CD14-positive monocyte (primary cell): ENCODE measurements around the gene APOBEC4. TPM values are rescaled to one million over a fixed set of nuclear protein-coding genes. Genes with fewer than 3 reads are reported as not detected.
"Not testable (repeated sequence)": the region's sequence is repeated elsewhere in the genome, so short reads cannot be mapped to it uniquely, and the experiment has no call there.

Experiments
- DNase-seq, 3 donors: peaks; one replicate each; pipeline ENCODE4 v3.0.0-alpha.2; 2011 to 2022
- H2AFZ ChIP-seq: 2 replicates; pipeline ENCODE4 v1.6.0; 2012; ENCODE audit warnings: mild to moderate bottlenecking, low read depth, low read length, inconsistent platforms; ENCODE audit not compliant: insufficient read depth, poor library complexity, severe bottlenecking
- H3K27ac ChIP-seq, 2 donors: 1 replicate in 1 of 2; 2 replicates in 1 of 2; pipeline ENCODE4 v1.5.1; 2012 to 2013; ENCODE audit warnings: low read length in 2 of 2, control low read depth in 1 of 2, inconsistent platforms in 1 of 2, low read depth in 1 of 2, mild to moderate bottlenecking in 1 of 2
- H3K27me3 ChIP-seq, 2 donors: one replicate each; pipeline versions ENCODE4 v1.6.0 to v1.6.1; 2011 to 2013; ENCODE audit warnings: low read length in 2 of 2; ENCODE audit not compliant: control insufficient read depth in 2 of 2, insufficient read depth in 2 of 2
- H3K36me3 ChIP-seq, 2 donors: replicated peaks in 1 of 2; 1 replicate in 1 of 2; 2 replicates in 1 of 2; pipeline versions ENCODE4 v1.5.1 to v1.6.1; 2012 to 2013; ENCODE audit warnings: low read length in 2 of 2, control low read depth in 1 of 2, inconsistent platforms in 1 of 2, mild to moderate bottlenecking in 1 of 2; ENCODE audit not compliant: insufficient read depth in 2 of 2, control insufficient read depth in 1 of 2
- H3K4me1 ChIP-seq, 2 donors: 1 replicate in 1 of 2; 2 replicates in 1 of 2; pipeline versions ENCODE4 v1.5.1 to v1.6.1; 2012 to 2013; ENCODE audit warnings: low read length in 2 of 2, control low read depth in 1 of 2, inconsistent platforms in 1 of 2, mild to moderate bottlenecking in 1 of 2, moderate library complexity in 1 of 2; ENCODE audit not compliant: insufficient read depth in 2 of 2, control insufficient read depth in 1 of 2
- H3K4me2 ChIP-seq: replicated peaks from 2 replicates; pipeline ENCODE3; 2012; ENCODE audit warnings: low read length, moderate library complexity, mild to moderate bottlenecking; ENCODE audit not compliant: poor library complexity, severe bottlenecking; ENCODE audit errors: extremely low read depth
- H3K4me3 ChIP-seq, 3 experiments: fragments of 200-600 bp in 1 of 3; sonication (generic) in 1 of 3; replicated peaks in 1 of 3; 1 replicate in 2 of 3; 2 replicates in 1 of 3; pipeline ENCODE4 v1.5.1; 2011 to 2013; ENCODE audit warnings: low read length in 3 of 3, mild to moderate bottlenecking in 3 of 3, control low read depth in 2 of 3, low read depth in 2 of 3, inconsistent platforms in 1 of 3, moderate library complexity in 1 of 3
- H3K79me2 ChIP-seq: 2 replicates; pipeline ENCODE4 v1.6.0; 2012; ENCODE audit warnings: mild to moderate bottlenecking, control low read depth, inconsistent platforms, low read length, moderate library complexity; ENCODE audit not compliant: insufficient read depth
- H3K9ac ChIP-seq: 2 replicates; pipeline ENCODE4 v1.6.0; 2017; ENCODE audit warnings: low read length, mild to moderate bottlenecking; ENCODE audit not compliant: insufficient read depth, poor library complexity, severe bottlenecking
- H3K9me3 ChIP-seq, 2 donors: replicated peaks in 1 of 2; 1 replicate in 1 of 2; 2 replicates in 1 of 2; pipeline versions ENCODE4 v1.5.1 to v1.6.1; 2012 to 2013; ENCODE audit warnings: low read length in 2 of 2, control low read depth in 1 of 2; ENCODE audit not compliant: control insufficient read depth in 1 of 2, insufficient read depth in 1 of 2
- H4K20me1 ChIP-seq: 2 replicates; pipeline ENCODE4 v1.6.0; 2012; ENCODE audit warnings: mild to moderate bottlenecking, low read length, control low read depth, moderate library complexity; ENCODE audit not compliant: insufficient read depth
- H3K27ac Mint-ChIP-seq, 7 donors: one replicate each; pipeline ENCODE4 v1.8.0; 2020; ENCODE audit warnings: mild to moderate bottlenecking in 7 of 7, mixed read lengths in 7 of 7, moderate library complexity in 6 of 7, inconsistent platforms in 2 of 7
- H3K27me3 Mint-ChIP-seq, 3 donors: one replicate each; pipeline ENCODE4 v1.8.0; 2021 to 2022; ENCODE audit warnings: low read depth in 3 of 3, mild to moderate bottlenecking in 3 of 3, mixed read lengths in 3 of 3, moderate library complexity in 3 of 3, inconsistent platforms in 1 of 3
- H3K36me3 Mint-ChIP-seq, 2 donors: one replicate each; pipeline ENCODE4 v1.8.0; 2020; ENCODE audit warnings: mixed read lengths in 2 of 2, inconsistent platforms in 1 of 2, mild to moderate bottlenecking in 1 of 2
- H3K4me1 Mint-ChIP-seq: one replicate; pipeline ENCODE4 v1.8.0; 2020; ENCODE audit warnings: mild to moderate bottlenecking, mixed read lengths
- H3K4me3 Mint-ChIP-seq, 2 donors: one replicate each; pipeline ENCODE4 v1.8.0; 2020; ENCODE audit warnings: mild to moderate bottlenecking in 2 of 2, mixed read lengths in 2 of 2, moderate library complexity in 1 of 2
- H3K9me3 Mint-ChIP-seq, 7 donors: one replicate each; pipeline ENCODE4 v1.8.0; 2020 to 2022; ENCODE audit warnings: mixed read lengths in 7 of 7, mild to moderate bottlenecking in 6 of 7, moderate library complexity in 6 of 7, inconsistent platforms in 2 of 7
- WGBS: methylation state at CpG from one replicate; pipeline ENCODE4 v1.1.5; 2013; ENCODE audit warnings: missing lambda C conversion rate; ENCODE audit not compliant: insufficient coverage; 5-methylcytosine and 5-hydroxymethylcytosine counted together
- intact Hi-C, 2 donors: fragments of 100-400 bp; cut with micrococcal nuclease; formaldehyde crosslinking; loops; one replicate each; pipeline versions ENCODE4 v1.15.0 to v1.15.1; 2023
- polyA plus RNA-seq, 3 donors: library from polyadenylated mRNA; depleted of rRNA in 1 of 3; unstranded in 2 of 3; stranded (reverse) in 1 of 3; fragments of 300-500 nt in 2 of 3; fragments of >200 nt in 1 of 3; fragmentation: Illumina TruSeq in 2 of 3; gene quantifications; 1 replicate in 2 of 3; 2 replicates in 1 of 3; pipeline ENCODE4 v1.2.3, GENCODE V29; 2012 to 2021
- TF ChIP-seq, protein P1 (sequence below): fragments of 200-600 bp; IDR thresholded peaks from one replicate; pipeline ENCODE4 v1.8.0; 2022; ENCODE audit warnings: antibody characterized with exemption, mild to moderate bottlenecking

The APOBEC4 gene
- polyA plus RNA-seq, 3 donors, result not detected

DNA sequence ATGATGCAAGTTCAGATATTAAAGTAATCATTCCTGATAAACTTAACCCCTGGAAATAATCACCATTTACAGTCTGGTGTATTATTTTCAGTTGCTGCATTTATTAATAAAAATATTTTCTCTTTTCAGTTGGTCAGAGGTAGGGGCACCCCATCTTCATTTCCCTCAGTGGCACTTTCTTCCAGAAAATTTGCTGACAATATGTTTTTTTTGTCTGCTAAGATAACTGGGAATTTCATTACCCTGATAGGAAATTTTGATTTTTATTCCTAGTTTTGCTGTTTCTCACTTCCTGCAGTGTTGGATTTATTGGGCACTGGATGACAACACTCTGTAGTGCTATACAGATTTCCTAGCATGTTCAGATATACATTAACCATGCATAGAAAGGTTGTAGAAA is 33.1 kb upstream of the APOBEC4 start:
- H2AFZ ChIP-seq, result no peak overlapping the region
- Mint-ChIP-seq H3K4me1 (no peaks in the 10 kb centered on the region), H3K36me3 (no peaks in the 10 kb centered on the region), H3K27ac (no peak overlapping the region), H3K9me3 (no peaks in the 10 kb centered on the region), H3K4me3 (no peak overlapping the region), H3K27me3 (peaks cover 0 to 9% (median 0%) of the 10 kb centered on the region in 3 donors)
- no peak overlapping the region for H3K4me2 ChIP-seq
- no peak overlapping the region for H3K9ac ChIP-seq
- H4K20me1 ChIP-seq, result no peaks in the 10 kb centered on the region
- TF ChIP-seq, protein P1, sequence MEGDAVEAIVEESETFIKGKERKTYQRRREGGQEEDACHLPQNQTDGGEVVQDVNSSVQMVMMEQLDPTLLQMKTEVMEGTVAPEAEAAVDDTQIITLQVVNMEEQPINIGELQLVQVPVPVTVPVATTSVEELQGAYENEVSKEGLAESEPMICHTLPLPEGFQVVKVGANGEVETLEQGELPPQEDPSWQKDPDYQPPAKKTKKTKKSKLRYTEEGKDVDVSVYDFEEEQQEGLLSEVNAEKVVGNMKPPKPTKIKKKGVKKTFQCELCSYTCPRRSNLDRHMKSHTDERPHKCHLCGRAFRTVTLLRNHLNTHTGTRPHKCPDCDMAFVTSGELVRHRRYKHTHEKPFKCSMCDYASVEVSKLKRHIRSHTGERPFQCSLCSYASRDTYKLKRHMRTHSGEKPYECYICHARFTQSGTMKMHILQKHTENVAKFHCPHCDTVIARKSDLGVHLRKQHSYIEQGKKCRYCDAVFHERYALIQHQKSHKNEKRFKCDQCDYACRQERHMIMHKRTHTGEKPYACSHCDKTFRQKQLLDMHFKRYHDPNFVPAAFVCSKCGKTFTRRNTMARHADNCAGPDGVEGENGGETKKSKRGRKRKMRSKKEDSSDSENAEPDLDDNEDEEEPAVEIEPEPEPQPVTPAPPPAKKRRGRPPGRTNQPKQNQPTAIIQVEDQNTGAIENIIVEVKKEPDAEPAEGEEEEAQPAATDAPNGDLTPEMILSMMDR, result no peak
- intact Hi-C loops, result no loop called here
- no peak overlapping the region for H3K4me3 ChIP-seq
- no peaks in the 10 kb centered on the region for H3K36me3 ChIP-seq
- H3K4me1 ChIP-seq, result no peaks in the 10 kb centered on the region
- H3K9me3 ChIP-seq, result no peaks in the 10 kb centered on the region
- no peaks in the 10 kb centered on the region for H3K79me2 ChIP-seq
- H3K27me3 ChIP-seq, result no peaks in the 10 kb centered on the region
- H3K27ac ChIP-seq, result no peak overlapping the region
- no peak for DNase-seq

DNA sequence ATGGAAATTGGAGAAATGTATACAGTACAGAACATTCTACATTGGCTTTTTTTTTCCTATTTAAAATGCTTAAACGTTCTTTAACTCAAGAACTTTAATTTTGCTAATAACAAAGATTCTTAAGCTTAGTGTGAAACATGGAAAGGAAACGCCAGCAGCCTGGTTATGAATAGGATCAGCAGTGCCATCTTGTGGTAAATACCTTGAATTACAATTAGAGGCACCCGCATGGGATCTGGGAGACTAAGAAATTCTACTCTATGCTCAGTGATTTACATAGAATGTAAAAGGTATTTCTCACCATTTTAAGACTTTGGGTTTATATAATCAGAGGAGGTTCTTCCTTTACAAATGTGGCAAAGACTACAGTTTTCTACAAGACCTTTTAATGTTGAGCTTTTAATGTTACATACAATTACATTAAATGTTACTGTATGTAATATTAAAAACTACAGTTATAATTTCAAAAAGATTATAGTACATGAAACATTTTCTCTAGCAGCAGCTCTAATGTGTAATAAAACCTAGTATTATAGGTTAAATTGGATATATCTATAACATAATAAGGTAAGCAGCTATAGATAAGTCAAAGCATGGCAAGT is 32.1 kb upstream of the APOBEC4 start:
- Mint-ChIP-seq H3K27me3 (peaks cover 0 to 9% (median 0%) of the 10 kb centered on the region in 3 donors), H3K9me3 (no peaks in the 10 kb centered on the region), H3K4me1 (no peaks in the 10 kb centered on the region), H3K27ac (no peak overlapping the region), H3K4me3 (no peak overlapping the region), H3K36me3 (no peaks in the 10 kb centered on the region)
- H3K27ac ChIP-seq, result no peak overlapping the region
- TF ChIP-seq, protein P1, result peak; percentile 87
- H3K27me3 ChIP-seq, result no peaks in the 10 kb centered on the region
- no peaks in the 10 kb centered on the region for H3K79me2 ChIP-seq
- H3K36me3 ChIP-seq, result no peaks in the 10 kb centered on the region
- no peak overlapping the region for H2AFZ ChIP-seq
- no peak overlapping the region for H3K4me2 ChIP-seq
- no peaks in the 10 kb centered on the region for H3K9me3 ChIP-seq
- peak; percentile 38 to 66 (median 47) for DNase-seq
- no peaks in the 10 kb centered on the region for H3K4me1 ChIP-seq
- no peaks in the 10 kb centered on the region for H4K20me1 ChIP-seq
- no CpG with 5 or more reads among the region's 3 CpGs for WGBS
- H3K4me3 ChIP-seq, result no peak overlapping the region
- H3K9ac ChIP-seq, result no peak overlapping the region
- intact Hi-C loops, result no loop called here

DNA sequence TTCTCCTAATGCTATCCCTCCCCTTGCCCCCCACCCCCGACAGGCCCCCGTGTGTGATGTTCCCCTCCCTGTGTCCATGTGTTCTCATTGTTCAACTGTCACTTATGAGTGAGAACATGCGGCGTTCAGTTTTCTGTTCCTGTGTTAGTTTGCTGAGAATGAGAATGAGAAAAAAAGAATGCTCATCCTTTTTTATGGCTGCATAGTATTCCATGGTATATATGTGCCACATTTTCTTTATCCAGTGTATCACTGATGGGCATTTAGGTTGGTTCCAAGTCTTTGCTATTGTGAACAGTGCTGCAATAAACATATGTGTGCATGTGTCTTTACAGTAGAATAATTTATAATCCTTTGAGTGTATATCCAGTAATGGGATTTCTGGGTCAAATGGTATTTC is 26.2 kb upstream of the APOBEC4 start:
- H3K4me1 Mint-ChIP-seq, H3K4me1 ChIP-seq, H3K4me3 Mint-ChIP-seq, H3K9me3 ChIP-seq, intact Hi-C loops, H3K27ac ChIP-seq, H3K27me3 ChIP-seq, H3K4me2 ChIP-seq, H3K79me2 ChIP-seq, H3K27ac Mint-ChIP-seq, H3K4me3 ChIP-seq, H3K36me3 ChIP-seq, H2AFZ ChIP-seq, H4K20me1 ChIP-seq, H3K9ac ChIP-seq, DNase-seq, H3K36me3 Mint-ChIP-seq, H3K9me3 Mint-ChIP-seq: not testable (repeated sequence)
- H3K27me3 Mint-ChIP-seq, result peaks cover 0 to 10% (median 7%) of the 10 kb centered on the region in 3 donors
- no CpG with 5 or more reads among the region's 4 CpGs for WGBS
